NCI-H146 (cell line): Measurements from ENCODE around the gene TRAF3IP1.
"Not testable (repeated sequence)": the region's sequence is repeated elsewhere in the genome, so short reads cannot be mapped to it uniquely, and the experiment has no call there.

Experiments used
- DNase-seq: peaks from one replicate; lab custom pipeline; 2025; lab: John Stamatoyannopoulos, UW

TRAF3IP1 gene

GRCh38 chr2:238380785-238381184 is 60.5 kb downstream of the TRAF3IP1 start:
- DNase-seq = no peak

- no peak for DNase-seq
Measured at GRCh38 chr2:238381341-238382115, 61.2 kb downstream of the TRAF3IP1 start.

DNA sequence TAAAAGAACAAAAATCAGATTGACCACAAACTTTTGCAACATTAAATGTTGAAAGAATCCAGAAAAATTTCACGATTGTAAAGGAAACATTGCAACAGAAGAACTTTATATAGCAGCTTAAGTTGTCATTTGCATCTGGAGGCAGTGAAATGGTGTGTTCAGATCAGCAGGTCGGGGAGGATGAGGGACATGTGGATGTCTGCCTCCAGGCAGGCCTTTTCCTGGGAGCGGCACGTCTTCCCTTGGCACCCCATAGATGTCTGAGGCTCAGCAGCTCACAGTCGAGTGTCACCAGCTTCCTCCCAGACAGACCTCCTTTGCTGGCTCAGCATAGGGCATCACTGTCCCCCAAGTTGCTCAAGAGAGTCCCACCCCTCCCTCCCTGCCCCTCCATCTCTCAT is 62.1 kb downstream of the TRAF3IP1 start:
- no peak for DNase-seq

DNA sequence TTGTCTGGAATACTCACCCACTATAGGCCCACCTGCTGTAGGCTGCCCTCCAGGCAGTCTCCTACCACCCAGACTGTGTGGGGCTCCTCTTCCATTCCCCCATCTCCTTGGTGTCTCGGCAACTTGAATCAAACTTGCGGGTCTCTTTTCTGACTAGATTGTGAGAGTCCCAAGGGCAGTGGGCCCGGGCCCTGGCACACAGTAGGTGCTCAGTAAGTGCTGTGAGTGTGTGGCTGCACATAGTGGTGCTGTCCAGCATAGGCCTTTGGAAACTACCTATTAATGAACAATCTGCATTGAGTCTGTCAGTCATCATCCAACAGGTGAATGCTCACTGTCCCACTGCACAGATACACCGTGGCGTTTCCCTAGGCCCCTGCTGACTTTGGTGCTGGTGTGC is 62.8 kb downstream of the TRAF3IP1 start:
- DNase-seq = no peak

DNA sequence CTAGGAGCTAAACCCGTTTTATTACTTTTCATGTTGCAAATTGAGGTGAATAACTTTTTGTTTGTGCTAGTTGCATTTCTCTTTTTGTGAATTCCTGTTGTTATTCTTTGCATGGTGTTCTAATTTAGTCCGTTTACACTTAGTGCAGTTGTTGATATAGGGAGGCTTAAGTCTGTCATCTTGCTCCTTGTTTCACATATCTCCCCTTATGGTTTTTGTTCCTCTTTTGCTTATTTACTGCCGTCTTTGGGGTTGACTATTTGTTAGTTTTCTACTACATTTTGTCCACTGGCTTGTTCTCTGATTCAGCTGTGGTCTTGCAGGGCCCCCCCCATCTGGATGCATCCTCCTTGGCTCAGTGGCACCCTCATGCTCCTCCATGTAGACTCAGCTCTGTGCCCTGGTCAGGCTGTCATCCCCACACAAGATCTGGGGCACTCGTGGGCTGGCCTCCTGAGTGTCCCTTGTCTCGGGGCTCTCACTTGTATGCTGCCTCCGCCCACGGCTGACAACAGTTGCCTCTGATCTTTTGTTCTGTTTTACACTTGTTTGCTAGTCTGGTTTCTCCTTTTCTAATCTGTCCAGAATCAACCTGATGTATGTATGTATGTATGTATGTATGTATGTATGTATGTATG is 63.5 kb downstream of the TRAF3IP1 start:
- no peak for DNase-seq

DNA sequence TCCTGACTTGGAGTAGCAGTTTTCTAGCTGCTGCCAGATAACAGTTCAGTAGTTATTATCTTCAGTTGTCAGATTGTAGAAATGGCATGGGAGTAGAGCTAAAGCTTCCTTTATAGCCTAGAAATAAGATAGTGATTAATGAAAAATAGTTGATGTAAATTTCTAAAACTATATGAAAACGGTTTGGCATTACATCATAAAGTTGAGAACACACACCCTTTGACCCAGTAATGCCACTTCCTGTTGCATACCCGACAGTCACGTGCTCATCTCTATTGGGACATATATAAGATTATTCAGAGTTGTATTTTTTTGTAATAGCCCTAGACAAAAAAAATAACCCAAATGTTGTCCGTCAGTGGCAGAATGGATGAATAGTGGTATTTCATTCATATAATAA is 67.0 kb downstream of the TRAF3IP1 start:
- DNase-seq = no peak

DNA sequence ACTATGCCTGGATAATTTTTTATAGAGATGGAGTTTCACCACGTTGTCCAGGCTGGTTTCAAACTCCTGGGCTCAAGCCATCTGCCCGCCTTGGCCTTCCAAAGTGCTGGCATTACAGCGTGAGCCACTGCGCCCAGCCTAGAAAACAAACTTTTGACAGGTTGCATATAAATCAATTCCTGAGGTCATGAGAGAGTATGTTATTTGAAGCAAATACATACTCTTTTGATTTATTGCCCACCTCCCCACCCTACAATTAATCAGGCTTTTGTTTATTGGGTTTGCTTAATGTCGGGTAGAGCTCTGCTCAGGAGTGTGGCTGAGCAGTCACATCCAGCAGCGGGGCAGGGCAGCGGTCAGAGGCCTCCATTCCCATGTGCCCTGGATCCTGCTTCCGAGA is 68.5 kb downstream of the TRAF3IP1 start:
- peak; percentile 14 for DNase-seq

- peak; percentile 89 for DNase-seq
Measured at GRCh38 chr2:238389988-238390589, 69.8 kb downstream of the TRAF3IP1 start.

DNA sequence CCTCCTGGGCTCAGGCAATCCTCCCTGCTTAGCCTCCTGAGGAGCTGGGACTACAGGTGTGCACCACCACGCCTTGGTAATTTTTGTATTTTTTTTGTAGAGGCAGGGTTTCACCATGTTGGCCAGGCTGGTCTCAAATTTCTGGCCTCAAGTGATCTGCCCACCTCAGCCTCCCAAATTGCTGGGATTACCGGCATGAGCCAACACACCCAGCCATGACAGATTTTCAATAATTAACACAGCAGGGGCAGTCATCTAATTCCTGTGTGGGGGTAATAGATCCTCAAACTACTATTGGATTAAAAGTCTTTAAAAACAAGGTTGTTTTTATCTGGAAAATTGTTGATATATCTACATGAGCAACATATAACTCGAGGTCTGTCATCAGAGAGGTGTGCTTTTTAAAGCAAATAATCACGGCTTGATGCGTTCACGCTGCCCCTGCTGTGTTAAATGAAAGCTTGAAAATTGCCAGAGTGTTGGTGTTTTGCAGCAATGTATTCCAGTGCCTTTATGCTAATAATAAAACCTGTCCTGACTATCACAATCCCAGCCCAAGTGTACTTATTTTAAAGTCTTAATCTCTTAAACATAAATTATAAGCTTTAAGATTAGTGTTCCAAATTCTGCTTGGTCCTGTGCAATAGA is 70.8 kb downstream of the TRAF3IP1 start:
- peak; percentile 83 for DNase-seq

DNA sequence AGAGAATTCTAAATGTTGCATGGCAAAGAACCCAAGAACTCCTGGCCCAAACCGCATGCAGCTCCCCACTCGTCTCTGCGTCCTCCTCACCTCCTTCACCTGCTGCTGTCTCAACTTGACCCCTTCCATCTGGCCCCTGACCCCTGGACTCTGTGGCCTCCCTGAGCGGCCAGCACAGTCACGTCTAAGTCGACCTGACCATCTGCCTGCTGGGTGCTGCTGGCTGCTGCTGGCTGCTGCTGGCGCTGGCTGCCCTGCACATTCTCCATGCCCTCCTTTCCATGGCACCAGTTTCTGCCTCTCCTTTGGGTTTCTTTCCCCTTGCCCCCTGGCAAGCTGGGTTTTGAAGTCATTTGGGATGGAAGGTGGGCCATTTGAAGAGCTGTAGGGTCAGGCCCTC is 76.3 kb downstream of the TRAF3IP1 start:
- DNase-seq = no peak

- DNase-seq = no peak
Measured at GRCh38 chr2:238397356-238397755, 77.0 kb downstream of the TRAF3IP1 start.

DNA sequence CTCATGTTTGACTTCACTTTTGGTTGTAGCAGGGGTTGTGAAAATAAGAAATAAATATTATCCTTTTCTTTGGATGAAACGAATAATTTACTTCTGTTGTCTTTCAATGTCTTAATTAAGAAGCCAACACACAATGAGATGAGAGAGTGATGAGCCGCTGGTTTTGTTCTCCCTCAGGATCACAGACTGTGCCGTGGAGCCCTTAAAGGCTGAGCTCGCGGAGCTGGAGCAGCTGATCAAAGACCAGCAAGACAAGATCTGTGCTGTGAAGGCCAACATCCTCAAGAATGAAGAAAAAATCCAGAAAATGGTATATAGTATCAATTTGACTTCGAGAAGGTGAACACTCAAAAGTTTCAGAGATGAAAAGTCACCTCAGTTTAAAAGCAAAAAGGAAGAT is 78.3 kb downstream of the TRAF3IP1 start:
- DNase-seq = no peak

DNA sequence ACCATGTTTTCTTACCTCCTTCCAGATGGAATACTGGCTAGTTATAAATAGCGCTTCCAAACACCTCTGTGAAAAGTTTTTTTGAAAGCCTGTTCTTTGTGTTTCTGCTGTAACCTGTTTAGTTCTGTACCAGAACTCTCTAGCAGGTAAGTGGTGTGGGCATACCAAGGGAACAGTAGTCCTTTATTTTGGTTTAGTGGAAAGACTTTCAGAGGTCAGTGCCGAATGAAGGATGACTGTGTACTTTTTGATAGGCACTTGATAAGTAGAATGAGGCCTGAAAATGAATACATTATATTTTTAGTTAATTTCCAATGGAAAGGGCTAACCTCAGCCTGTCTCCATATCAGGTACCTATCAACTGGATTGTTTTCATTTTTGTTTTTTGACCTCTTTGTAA is 78.8 kb downstream of the TRAF3IP1 start:
- DNase-seq = no peak

DNA sequence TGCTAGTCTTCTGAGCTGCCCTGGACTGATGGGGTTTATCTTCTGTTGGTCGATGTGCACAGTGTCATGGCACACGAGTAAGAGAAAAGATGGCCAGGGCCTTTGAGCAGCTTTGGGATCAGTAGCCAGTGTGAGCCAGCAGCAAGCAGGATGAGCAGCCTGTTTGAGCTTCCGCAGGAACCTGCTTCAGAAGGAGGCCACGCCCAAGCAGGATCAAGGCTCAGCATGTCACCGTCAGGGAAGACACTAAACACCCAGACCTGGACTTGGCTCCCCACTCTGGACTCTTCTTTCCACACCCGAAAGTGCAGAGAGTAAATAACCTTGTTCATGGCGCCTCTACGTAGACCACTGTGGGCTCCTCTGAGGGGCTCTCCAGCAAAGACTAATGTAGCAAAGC is 81.2 kb downstream of the TRAF3IP1 start:
- DNase-seq = no peak

GRCh38 chr2:238403632-238404405 is 83.5 kb downstream of the TRAF3IP1 start:
- DNase-seq = no peak

DNA sequence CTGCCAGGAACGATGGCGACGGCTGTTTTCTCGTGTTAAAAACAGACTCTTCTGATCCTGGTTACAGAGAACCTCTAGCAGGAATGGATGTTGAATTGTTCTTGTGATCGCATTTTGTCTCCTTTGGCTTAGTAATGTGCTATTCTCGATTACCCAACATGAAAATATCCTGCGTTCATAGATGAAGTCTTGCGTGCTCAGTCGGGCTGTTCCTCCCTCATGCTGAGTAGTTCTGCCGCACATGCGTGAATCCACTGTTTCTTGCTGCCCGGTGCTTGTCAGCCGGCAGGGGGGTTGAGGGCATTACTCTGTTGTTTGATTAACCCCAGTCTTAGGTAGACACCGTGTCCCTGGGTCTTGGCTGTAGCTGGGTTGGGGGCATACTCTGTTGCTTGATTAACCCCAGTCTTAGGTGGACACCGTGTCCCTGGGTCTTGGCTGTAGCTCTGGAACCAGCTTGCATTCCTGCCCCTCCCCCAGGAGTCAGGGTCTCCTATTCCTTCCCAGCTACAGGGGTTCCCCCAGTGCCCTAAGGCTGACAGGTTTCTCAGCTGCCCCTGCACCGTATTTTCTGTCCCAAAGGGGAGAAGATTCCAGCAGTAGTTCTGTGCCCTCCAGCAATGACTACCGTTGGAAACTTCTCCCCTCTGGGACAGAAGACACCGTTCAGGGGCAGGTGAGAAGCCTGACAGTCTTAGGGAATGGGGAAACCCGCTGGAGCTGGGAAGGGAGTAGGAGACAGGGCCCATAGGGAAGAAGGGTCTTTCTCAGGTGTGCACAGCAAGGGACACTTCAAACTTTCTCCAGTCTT is 84.3 kb downstream of the TRAF3IP1 start:
- no peak for DNase-seq

DNA sequence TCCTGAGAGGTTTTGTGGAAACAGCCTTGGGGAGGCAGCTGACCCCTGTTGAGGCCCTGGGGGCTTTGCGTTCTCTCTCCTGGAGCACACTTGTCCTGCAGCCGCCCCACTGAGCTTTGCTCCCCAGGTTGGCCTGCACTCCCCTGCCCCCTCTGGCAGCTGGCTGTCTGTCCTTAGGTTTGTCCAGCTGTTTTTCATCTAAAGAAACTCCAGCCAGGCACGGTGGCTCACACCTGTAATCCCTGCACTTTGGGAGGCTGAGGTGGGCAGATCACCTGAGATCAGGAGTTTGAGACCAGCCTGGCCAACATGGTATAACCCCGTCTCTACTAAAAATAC is 84.9 kb downstream of the TRAF3IP1 start:
- not testable (repeated sequence) for DNase-seq

GRCh38 chr2:238406221-238406997 is 86.1 kb downstream of the TRAF3IP1 start:
- no peak for DNase-seq

- no peak for DNase-seq
Measured at GRCh38 chr2:238406998-238407285, 86.6 kb downstream of the TRAF3IP1 start.

- no peak for DNase-seq
Measured at GRCh38 chr2:238407566-238407965, 87.2 kb downstream of the TRAF3IP1 start.
